Measurements from ENCODE around the gene INPP4B.

Gene INPP4B

DNA sequence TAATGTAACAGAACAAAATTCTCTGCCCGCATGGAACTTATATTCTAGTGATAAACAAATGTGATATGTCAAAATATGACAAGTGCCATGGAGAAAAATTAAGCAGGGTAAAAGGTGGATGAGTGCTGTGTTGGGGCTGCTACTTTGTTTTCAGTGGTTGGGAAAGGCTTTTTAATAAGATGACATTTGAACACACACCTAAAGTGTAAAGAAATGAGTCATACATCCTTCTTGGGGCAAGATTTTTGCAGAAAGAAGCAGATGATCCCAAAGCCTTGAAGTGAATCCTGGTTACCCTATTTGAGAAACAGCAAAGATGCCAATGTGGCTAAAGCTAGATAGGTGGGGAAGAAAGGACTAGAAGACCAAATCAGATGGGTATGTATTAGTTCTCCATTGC lies 564.1 kb downstream of the INPP4B start:
- DNase-seq: no peak

DNA sequence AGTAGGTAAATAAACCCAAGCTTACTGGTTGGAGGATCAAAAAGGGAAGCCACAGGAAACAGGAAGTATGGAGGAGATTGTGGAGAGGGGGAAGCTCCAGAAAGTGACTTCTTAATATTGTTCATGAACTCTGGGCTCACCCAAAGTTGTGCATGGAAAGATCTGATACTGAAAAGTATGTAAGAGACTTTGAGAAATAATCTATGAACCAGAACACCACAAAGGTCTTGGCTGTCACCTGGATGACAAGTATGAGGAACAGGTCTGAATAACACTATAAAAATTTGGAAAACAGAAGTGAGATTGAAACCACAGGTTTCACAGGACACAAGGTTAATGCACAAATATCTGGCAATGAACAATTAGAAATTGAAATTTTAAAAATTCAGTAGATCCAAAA lies 567.4 kb downstream of the INPP4B start:
- DNase-seq: no peak

DNA sequence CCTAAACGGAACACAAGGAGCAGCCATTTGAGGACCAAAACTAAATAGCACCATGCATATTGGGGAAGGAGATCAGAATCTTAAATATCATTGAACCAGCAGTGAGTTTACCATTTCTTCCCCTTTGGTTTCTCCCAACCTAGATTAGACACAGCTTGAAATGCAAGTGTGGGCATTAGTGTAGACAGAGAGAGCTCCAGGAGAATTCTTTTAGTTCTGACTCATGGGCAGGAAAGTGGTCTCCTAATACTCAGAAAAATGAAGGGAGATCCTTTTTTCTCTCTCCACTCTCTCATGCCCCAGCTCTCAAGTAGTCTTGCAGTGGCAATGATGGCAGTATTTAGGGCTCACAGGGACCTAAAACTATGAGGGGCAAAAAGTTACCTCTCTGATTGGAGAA lies 567.9 kb downstream of the INPP4B start:
- no peak for DNase-seq

DNA sequence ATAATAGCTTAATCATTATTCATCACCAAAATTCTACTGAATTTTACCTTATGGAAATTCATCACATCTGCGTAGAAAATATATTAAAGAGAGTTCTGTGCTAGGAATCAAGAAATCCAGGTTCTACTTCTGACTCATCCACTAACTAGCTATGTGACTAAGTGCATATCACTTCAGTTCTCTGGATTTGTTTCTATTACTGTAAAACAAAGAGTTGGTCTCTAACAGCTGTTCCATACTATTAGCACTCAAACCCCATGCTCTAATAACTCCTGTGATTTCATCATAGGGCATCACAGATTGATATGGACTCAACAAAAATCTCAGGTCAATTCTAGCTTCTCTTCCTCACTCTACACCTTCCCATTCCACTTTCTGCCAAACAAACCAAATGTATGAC lies 572.0 kb downstream of the INPP4B start:
- no peak for DNase-seq

DNA sequence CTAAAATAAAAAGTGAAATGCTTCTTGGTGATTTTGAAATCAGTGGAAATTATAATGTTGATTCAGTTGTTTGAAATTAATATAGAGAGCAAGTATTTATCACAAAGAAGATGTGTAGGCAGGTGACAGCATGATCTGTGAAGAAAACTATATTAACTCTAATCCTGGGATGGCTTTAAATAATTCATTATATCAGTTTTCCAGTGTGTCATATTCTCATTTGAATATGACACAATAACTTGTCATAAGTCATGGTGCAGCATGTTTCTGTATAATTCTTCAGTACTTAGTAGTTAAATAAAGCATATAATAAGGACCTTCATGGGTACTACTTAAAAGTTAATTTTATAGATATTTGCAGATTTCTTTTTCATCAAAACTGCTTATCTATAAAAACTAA lies 573.6 kb downstream of the INPP4B start:
- no peak for DNase-seq

DNA sequence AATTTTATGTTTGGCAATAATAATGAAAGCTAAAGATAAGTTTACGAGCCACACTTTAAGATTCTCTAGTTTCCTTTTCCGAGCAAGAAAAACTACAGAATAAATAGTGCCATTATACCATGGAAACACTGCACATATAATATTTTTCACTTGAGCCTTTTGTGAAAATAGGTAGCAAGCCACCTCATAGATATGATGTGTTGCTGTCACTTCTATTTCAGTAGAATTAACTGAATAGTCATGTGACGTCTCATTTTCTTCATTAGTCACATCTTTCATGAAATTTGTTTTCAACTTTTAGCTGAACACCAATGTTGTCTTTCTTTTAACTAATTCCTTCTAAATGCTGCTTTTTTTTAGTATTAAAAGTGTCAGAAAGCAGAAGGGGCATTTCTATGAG lies 574.3 kb downstream of the INPP4B start:
- no peak for DNase-seq

DNA sequence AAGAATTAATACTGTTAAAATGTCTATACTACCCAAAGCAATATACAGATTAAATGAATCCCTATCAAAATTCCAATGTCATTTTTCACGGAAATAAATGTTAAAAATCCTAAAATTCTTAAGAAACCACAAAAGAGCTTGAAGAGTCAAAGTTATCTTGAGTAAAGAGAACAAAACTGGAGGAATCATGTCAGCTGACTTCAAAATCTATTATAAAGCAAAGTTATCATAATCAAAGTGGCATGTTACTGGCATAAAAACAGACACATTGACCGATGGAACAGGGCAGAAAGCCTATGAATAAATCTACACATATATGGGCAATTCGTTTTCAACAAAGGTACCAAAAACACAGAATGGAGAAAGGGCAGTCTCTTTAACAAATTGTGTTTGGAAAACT lies 579.0 kb downstream of the INPP4B start:
- DNase-seq: no peak

DNA sequence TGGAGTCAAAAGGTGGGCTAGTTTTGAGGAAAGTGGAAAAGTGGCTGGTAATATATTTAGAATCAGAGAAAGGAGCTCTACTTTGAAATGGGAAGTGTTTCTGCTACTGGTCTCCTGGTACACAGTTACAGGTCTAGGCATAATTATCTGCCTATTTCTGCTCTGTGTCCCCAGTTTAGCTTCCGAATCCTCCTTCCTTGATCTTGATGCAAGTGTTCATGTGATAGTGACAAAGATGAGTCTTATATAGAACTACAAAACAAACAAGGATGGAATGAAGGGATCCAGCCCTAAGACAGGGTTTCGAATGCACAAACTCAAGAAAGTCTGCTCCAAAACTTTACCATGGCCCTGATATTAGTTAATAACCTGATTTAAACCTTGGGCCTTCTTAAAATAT lies 580.2 kb downstream of the INPP4B start:
- no peak for DNase-seq

DNA sequence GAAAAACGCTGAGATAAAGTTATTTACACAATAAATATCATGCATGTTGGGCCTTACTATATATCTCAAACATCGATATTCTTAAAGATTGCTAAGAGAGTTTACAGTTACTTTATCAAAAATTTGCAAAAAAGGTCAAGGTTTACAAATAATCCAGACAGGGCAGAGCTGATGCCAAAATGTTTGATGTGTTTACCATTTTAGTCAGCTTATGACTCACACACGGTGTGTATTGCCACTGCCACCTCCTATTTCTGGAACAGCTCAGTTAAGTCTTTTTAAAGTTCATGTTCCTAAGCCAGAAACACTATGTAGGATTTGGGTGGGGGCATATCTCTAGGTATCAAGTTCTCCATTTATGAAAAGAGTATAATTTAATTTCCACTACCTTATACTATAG lies 580.6 kb downstream of the INPP4B start:
- no peak for DNase-seq

DNA sequence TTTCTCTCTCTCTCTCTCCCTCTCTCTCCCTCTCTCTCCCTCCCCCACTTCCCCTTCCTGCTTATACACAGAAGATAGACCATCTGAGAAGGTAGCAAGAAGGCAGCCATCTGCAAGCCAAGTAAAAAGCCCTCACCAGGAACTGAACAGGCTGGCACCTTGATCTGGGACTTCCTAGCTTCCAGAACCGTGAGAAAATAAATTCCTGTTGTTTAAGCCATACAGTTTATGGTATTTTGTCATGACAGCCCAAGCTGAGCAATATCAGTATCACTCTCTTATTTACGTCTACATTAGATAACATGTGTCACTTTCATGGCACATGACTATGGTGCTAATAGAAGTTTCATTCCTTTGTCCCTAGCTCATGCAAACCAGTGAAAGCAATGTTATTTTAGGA lies 581.1 kb downstream of the INPP4B start:
- no peak for DNase-seq

DNA sequence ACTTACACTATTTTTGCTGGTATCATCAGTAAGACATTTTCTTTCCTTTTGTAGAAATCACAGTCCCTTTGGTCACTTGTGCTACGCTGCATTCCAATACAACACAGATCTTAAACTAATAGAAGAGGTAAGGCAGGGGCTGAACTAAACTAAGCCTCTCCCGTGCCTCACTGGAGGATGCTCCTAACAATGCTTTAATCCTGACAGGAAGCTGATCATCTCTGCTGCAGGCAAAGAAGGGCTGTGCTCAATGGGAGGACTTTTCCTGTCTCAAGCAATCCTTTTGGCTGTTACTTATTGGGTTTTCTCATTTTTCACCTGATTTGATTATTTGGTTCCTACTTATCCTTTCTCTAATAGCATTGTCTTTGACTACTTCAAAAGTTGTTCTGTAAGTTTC lies 583.1 kb downstream of the INPP4B start:
- DNase-seq: no peak

DNA sequence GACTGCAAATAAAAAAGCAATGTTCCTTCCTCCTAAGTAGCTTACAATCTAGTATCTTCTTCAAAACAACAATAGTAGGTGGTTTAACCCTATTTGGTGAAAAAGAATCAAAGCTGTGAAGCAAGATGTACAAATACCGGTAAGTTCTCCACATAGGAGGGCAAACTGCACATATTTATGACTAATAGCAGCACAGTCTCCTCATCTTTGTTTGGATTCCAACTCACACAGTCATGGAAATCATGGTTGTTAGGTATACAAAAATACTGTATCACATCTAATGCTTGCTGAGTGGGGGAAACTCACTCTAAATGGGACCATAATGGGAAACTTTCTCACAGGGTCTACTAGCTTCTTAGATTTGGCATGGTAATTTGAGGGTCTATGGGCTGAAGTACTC lies 597.2 kb downstream of the INPP4B start:
- DNase-seq: no peak

DNA sequence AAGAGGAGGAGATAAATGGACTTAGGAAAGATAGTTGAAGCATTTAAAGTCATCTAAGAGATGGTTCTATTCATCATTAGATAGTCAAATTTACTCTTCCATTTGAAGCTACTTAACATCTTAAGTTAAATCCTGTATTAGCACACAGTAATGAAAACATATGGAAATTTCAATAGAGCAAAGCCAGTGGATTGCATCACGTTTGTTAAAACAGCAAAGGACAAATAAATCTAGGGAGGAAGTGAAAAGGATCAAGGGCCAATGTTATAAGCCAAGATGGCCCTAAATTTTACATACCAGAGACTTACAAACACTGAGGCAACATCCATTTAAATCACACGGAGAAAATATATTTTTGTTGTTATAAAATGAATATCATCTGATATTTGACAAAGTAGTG lies 602.8 kb downstream of the INPP4B start:
- DNase-seq: no peak

DNA sequence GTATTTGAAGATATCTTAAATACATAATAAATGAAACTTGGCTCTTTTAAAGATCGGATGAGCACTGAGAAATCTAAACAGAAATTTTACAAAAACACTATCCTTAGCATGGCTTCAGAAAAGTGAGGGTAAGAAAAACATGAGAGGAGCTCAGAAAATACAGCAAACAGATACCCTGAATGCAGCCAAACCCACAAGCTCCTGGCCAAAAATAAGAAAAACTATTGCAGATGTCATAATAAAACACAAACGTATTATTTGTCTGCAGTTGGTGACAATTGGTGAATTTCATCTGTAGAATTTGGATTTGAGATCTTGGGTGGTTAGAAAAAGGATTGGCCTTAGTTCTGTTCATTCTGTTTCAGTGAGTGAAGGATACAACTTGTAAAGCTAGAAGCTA lies 603.9 kb downstream of the INPP4B start:
- no peak for DNase-seq

DNA sequence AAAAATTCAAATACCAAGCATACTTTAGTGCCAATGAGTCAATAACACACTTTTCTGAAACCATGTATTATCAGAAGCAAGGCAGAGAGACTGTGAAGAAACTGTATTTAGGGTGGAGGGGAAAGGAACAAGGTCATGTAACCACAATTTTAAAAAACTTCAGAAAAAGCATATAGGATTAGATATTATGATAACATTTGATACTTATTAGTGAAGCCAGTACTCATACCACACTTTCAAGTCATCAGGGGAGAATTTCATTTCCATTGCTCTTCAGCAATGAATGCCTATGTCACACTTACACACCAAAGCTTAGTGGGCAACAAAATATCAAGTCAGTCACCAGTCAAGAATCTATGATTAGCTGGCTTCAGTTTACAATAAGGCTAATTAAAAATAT lies 607.5 kb downstream of the INPP4B start:
- no peak for DNase-seq

DNA sequence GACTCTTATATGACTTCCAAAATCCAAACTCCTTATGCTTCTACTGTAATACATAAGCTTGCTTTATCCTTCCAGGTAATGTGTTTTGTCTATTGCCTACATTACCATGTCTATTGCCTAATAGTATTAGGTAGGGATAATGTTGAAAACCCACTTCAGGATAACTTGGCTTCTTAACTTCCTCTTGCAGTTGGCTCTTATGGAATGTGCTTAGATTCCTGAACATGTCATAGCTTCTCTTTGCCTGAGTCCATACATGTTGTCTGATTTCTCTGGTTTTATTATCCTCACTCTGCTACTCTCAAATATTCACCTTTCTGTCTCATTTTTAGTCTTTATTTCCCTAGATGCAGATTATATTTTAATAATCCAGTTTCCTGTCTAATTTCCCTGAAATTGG lies 609.8 kb downstream of the INPP4B start:
- DNase-seq: no peak

DNA sequence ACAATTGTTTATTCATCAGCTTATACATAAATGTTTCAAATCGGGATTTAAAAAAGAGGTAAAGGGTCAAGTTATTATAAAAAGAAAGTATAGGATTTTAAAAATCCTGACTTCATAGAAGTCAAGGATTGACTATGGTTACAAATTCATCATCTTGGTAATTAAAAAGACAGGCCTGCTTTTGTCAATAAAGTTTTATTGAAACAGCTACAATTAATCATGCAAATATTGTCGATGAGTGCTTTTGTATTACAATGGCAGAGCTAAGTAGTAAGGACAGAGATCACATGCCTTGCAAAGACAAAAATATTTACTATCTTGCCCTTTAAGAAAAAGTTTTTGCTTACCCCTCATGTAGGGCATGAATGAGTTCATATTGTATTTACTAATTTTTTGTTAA lies 614.3 kb downstream of the INPP4B start:
- no peak for DNase-seq

DNA sequence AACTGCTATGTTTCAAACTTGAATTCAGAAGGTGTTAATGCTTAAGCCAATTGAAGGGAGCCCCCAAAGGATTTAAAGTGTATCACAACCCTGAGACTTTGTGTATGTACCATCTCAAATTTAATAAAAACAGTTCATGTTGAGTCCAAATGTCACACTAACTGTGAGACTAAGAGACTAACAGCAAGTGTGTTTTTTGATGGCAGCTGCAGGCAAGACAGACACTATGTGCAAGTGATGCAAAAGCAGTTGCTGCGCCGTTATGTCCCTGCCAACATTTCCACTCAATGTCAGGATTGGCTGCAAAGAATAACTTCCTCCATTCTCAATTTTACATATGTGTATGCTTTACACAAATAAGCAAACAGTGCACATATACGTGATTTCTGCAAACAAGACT lies 615.1 kb downstream of the INPP4B start:
- DNase-seq: no peak

DNA sequence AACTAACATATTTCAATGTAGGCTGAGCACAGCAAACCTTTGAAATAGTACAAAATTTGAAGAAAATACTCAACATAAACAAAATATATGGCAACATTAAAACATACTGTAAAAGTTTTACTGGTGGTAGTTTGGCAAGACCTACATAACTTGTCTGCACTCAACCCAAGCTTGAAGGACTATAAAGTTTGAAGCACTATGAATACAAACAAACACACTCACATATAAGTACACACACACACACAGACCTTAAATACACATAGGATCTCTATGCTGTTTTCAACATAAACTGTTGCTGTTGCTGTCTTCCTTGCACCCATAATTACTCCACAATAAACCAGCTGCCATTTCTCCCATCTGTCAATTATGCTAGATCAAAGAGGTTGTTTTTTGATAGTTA lies 620.1 kb downstream of the INPP4B start:
- DNase-seq: no peak

DNA sequence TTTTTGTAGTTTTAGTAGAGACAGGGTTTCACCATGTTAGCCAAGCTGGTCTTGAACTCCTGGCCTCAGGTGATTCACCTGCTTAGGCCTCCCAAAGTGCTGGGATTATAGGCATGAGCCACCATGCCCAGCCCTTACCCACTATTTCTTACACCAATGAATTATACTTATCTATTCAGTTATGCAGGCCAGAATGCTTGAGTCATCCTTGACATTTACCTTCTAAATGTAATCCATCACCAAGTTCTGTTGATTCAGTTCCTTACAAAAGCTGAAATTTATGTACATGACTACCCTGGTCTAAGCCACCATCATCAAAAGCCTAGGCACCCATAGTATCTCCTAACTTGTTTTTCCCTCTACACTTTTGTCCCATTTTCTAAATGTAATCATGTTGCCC lies 624.0 kb downstream of the INPP4B start:
- DNase-seq: no peak

DNA sequence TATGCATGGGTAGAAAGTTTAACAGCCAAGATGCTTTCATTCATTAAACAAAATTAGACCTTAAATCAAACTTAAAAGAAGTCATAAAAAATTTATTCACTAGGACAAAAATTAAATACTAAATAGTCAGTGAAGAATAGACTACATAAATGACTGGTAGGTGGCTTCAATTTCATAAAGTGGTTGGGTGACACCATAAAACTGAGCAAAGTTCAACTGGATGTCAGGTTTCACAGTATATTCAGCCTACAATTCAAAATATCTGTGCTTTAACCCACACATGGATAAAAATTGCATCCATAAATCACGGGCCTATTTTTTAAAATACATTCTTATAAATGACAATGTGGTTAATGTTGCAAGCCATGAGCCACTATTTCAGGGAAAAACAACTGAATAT lies 627.4 kb downstream of the INPP4B start:
- no peak for DNase-seq

DNA sequence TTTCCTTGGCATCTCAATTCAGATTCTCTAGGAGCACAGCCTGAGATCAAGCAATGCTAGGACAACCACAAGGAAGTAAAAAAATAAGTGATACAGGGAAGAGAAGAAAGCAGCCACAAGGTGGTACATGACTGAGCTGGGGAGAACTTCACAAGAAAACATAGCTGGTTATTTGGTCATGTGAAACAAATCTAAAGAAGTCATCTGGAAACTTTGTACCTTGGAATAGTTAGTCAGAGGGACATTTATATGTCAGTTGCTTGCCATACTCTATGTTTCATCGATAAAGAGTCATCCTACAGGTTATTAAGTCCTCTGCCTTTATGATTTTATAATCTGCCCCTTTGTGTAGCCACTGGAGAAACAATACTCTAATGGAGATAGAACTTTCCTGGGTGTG lies 634.7 kb downstream of the INPP4B start:
- no peak for DNase-seq

DNA sequence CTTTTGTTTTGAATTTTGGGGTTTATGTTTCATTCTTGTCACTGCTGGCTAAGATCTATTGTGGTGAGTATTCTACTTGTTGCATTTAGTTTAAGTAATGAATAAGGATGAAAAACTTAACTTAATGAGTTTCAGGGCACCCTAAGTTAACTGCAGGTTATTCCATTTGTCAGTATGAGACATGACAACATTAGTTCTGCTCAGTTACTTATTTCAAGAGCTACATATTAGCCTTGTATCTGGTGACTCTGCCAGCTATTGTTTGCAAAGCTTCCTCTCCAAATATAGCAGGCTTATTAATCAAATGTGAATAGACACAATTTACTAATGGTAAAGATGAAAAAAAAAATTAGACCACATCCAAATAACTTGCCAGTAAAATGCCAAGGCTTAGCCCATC lies 642.6 kb downstream of the INPP4B start:
- DNase-seq: no peak

DNA sequence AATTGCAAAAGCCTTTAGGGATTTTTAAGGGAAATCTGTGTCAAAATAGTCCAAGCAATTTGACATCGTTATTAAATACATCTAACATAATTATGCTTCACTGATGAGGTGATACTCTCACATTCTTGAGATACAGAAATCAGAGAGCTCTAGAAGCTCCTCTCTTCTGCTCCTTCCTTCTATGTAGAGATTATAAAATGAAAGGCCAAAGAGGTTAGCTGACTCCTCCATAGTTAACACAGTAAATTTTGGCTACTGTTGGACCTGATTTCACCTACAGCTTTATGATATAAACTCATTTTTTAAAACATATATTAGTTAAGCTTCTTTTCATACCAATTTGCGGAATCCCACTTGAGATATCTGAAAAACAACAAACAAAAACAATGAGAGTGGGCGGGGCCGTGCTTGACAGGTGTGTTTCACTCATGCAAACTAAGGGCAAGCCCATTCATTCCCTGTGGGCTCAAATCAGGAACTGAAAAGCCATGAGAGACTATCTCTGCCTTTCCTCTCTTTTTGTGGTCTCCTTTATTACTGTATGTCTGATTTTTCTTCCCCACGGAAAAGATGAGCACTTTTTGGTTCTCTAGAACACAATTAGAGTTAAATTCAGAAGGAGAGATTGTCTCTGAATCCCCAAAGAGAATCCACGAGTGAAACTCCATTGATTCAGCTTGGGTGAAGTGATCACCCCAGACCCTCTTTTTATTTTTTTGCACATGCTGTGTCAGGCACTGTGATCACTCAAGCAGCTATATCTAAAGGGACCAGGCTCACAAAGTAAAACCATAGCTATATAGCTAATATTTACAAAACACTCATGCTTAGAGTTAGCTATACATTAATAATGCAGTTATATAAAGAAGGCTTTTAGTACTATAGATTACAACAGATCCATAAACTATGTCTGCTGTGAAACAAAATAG lies 643.4 kb downstream of the INPP4B start:
- no peak for DNase-seq

DNA sequence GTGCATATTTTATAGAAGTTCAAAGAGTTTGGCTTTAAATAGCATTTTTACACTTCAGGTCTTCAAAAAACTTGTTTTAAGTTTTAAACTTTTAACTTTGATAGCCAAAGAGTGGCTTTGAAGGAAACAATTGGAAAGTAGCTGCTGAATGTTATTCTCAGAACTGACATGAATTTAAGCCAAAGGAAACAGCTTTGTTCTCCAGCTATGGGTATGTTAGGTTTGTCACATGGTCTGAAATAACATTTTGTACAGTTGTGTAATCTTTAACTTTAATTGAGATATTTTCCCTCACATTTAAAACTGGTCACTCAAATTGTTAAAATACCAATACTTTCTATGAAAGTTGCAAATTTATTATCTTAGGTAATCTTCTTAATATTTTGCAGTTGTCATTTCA lies 645.1 kb downstream of the INPP4B start:
- DNase-seq: no peak
